Fibroblast of lung (primary cell): Measurements from ENCODE around the gene RHBDD1.

Experiments used
- CTCF ChIP-seq, 2 donors: IDR thresholded peaks in 1 of 2; conservative IDR thresholded peaks in 1 of 2; 1 replicate in 1 of 2; 2 replicates in 1 of 2; pipeline ENCODE4 v1.5.1; 2011 to 2012; ENCODE audit warnings: low read length in 2 of 2, control low read depth in 1 of 2, inconsistent platforms in 1 of 2, low read depth in 1 of 2, mild to moderate bottlenecking in 1 of 2
- EZH2 ChIP-seq: IDR thresholded peaks from 2 replicates; pipeline ENCODE4 v1.5.1; 2012; ENCODE audit warnings: low read length, control low read depth, mild to moderate bottlenecking; ENCODE audit errors: missing control alignments

- TF ChIP-seq CTCF (conservative IDR thresholded peaks at IDR 0.05 in 1 of 2, IDR thresholded peaks at IDR 0.05 in 1 of 2; ENCODE audit: low read depth in 1 of 2, low read length in 2 of 2) = no peak
- no peak for TF ChIP-seq EZH2
Measured at GRCh38 chr2:226882606-226883005, 46.8 kb downstream of the RHBDD1 start.
